K562 (cell line): Measurements from ENCODE around the gene CCL19. TPM values are rescaled to one million over a fixed set of nuclear protein-coding genes. Genes with fewer than 3 reads are reported as not detected.

ENCODE experiments used
- BMI1 ChIP-seq: fragments of 150-350 bp; IDR thresholded peaks from 2 replicates; pipeline ENCODE4 v1.6.1; 2014; ENCODE audit warnings: low read length
- CBX2 ChIP-seq: fragments of 200-600 bp; sonication (generic); IDR thresholded peaks from one replicate; pipeline ENCODE4 v1.6.1; 2012; ENCODE audit warnings: mild to moderate bottlenecking, low read length, inconsistent platforms; ENCODE audit not compliant: insufficient read depth, poor library complexity, severe bottlenecking
- FOSL1 ChIP-seq: fragments of 200-800 bp; sonication (Bioruptor generic); conservative IDR thresholded peaks from 2 replicates; pipeline ENCODE4 v1.6.1; 2016; ENCODE audit warnings: missing genetic modification characterization, missing compliant biosample characterization
- GATAD2B ChIP-seq: fragments of 450-650 bp; IDR thresholded peaks from 2 replicates; pipeline ENCODE4 v1.6.1; 2017; ENCODE audit warnings: mild to moderate bottlenecking, borderline replicate concordance
- GTF2F1 ChIP-seq: IDR thresholded peaks from 2 replicates; pipeline ENCODE4 v1.6.1; 2011; ENCODE audit warnings: low read depth, low read length, improper control_type of control experiment
- HNRNPL ChIP-seq: fragments of 200-400 bp; formaldehyde crosslinking; IDR thresholded peaks from 2 replicates; pipeline ENCODE4 v1.6.1; 2017; ENCODE audit warnings: low read depth, mild to moderate bottlenecking, low read length
- KDM2B ChIP-seq: fragments of 250-450 bp; sonication (Bioruptor Pico); IDR thresholded peaks from 2 replicates; pipeline ENCODE4 v1.8.0; 2021; ENCODE audit warnings: mild to moderate bottlenecking, moderate library complexity
- MAFF ChIP-seq: IDR thresholded peaks from 2 replicates; pipeline ENCODE4 v1.6.1; 2012; ENCODE audit warnings: low read length, improper control_type of control experiment
- MECOM ChIP-seq: fragments of 250-450 bp; sonication (Bioruptor Pico); IDR thresholded peaks from 2 replicates; pipeline ENCODE4 v1.8.0; 2022; ENCODE audit warnings: inconsistent platforms
- NR2C2 ChIP-seq, 2 experiments: fragments of 200-800 bp in 1 of 2; sonication (Bioruptor generic) in 1 of 2; sonication (generic) in 1 of 2; formaldehyde crosslinking in 1 of 2; IDR thresholded peaks; 2 replicates each; pipeline versions ENCODE4 v1.6.1 to v1.8.0; 2016 to 2022; ENCODE audit warnings: mild to moderate bottlenecking in 1 of 2, missing compliant biosample characterization in 1 of 2, missing genetic modification characterization in 1 of 2, missing genetic modification reagents in 1 of 2
- POU5F1 ChIP-seq: fragments of 150-350 bp; IDR thresholded peaks from 2 replicates; pipeline ENCODE4 v1.6.1; 2014; ENCODE audit warnings: borderline replicate concordance, low read length, low read depth, mild to moderate bottlenecking; ENCODE audit not compliant: partially characterized antibody
- RAD51 ChIP-seq: fragments of 450-650 bp; IDR thresholded peaks from 2 replicates; pipeline ENCODE4 v1.7.1; 2016; ENCODE audit warnings: low read depth, mild to moderate bottlenecking, borderline replicate concordance
- RBFOX2 ChIP-seq: fragments of 200-400 bp; formaldehyde crosslinking; IDR thresholded peaks from 2 replicates; pipeline ENCODE4 v1.6.1; 2017; ENCODE audit warnings: low read depth, mild to moderate bottlenecking, low read length, moderate library complexity
- RFX5 ChIP-seq: IDR thresholded peaks from 2 replicates; pipeline ENCODE4 v1.6.1; 2011; ENCODE audit warnings: low read depth, mild to moderate bottlenecking, improper control_type of control experiment, low read length
- SUPT5H ChIP-seq: fragments of 450-650 bp; IDR thresholded peaks from 2 replicates; pipeline ENCODE4 v1.6.1; 2016
- TARDBP ChIP-seq: fragments of 450-650 bp; IDR thresholded peaks from 2 replicates; pipeline ENCODE4 v1.6.1; 2016
- TFAP4 ChIP-seq: sonication (generic); formaldehyde crosslinking; IDR thresholded peaks from 2 replicates; pipeline ENCODE4 v1.8.0; 2022; ENCODE audit warnings: missing genetic modification reagents, mild to moderate bottlenecking, moderate library complexity, borderline replicate concordance
- TSC22D4 ChIP-seq: fragments of 450-650 bp; IDR thresholded peaks from 2 replicates; pipeline ENCODE4 v1.6.1; 2016; ENCODE audit warnings: missing genetic modification characterization, missing biosample characterization, control low read depth
- ZFX ChIP-seq: sonication (generic); formaldehyde crosslinking; IDR thresholded peaks from 2 replicates; pipeline ENCODE4 v1.8.0; 2022; ENCODE audit warnings: mild to moderate bottlenecking, missing genetic modification reagents, moderate library complexity
- ZNF274 ChIP-seq: IDR thresholded peaks from 2 replicates; pipeline ENCODE4 v1.6.1; 2011; ENCODE audit warnings: low read depth, mild to moderate bottlenecking, low read length, moderate library complexity, borderline replicate concordance
- ZNF347 ChIP-seq: fragments of 450-650 bp; formaldehyde crosslinking; IDR thresholded peaks from 2 replicates; pipeline ENCODE4 v1.4.0; 2020; ENCODE audit warnings: low read depth, mild to moderate bottlenecking, moderate library complexity
- ZSCAN29 ChIP-seq: fragments of 450-650 bp; IDR thresholded peaks from 2 replicates; pipeline ENCODE4 v1.6.1; 2017
- polyA plus RNA-seq, 8 experiments: library from polyadenylated mRNA; depleted of rRNA in 4 of 8; stranded (reverse) in 5 of 8; unstranded in 3 of 8; fragments of >200 nt; fragmentation: Nextera tagmentation in 2 of 8; fragmentation: Illumina TruSeq in 1 of 8; extraction: Ambion mirVana in 2 of 8; extraction: Trizol in 1 of 8; gene quantifications; 2 replicates each; pipeline versions ENCODE4 v1.2.1 to v1.2.3, GENCODE V29; 2011 to 2014; ENCODE audit warnings: inconsistent platforms in 1 of 8, missing spikeins in 1 of 8
- total RNA-seq, 7 experiments: library from RNA; depleted of rRNA in 6 of 7; stranded (reverse); fragments of >200 nt in 6 of 7; fragmentation: Illumina TruSeq in 2 of 7; extraction: Trizol in 2 of 7; gene quantifications; 2 replicates each; pipeline versions ENCODE4 v1.2.1 to v1.2.3, GENCODE V29; 2011 to 2021; ENCODE audit warnings: low replicate concordance in 1 of 7
- TF ChIP-seq, protein P1 (sequence below): conservative IDR thresholded peaks from 2 replicates; pipeline ENCODE4 v1.6.1; 2011; ENCODE audit warnings: low read depth, mild to moderate bottlenecking, low read length; ENCODE audit not compliant: control insufficient read depth
- TF ChIP-seq, protein P2 (sequence below): fragments of 450-650 bp; formaldehyde crosslinking; IDR thresholded peaks from 2 replicates; pipeline ENCODE4 v1.4.0; 2020; ENCODE audit warnings: mild to moderate bottlenecking, mixed read lengths

The CCL19 gene
- total and polyA plus RNA-seq, 9 of the 15 experiments (the other 6 are each of a cell fraction or from before 2014, with no cell fraction given) = not detected

DNA sequence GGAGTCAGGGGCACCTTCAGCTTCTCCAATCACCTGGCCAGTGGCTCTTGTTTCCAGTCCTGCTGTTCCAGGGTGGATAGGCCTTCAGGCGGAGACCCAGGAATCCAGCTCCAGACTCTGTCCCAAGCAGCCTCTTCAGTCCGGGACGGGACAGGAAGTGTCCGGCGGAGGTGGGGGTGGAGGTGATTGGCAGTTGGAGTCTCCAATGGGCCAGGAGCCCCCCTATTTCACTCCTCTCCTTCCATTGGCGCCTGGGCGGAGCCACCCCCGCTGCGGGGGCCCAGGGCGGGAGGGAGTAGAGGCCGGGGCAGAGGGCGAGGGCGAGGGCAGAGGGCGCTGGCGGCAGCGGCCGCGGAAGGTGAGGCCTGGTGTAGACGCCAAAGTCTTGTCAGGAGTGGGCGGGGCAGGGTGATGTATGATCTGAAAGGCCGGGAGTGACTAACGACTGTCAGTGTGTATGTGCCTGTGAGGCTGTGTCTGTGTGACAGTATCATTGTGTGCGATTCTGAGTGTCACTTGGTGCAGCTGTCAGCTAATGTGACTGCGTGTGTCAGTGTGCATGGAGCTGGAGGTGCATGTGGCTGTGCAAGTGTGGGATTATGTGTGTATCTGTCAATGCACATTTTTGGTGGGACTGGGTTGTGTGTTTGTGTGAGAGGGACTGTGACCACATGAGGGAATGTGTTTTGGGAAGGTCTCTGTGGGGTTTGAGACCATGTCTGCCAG is 39.0 kb downstream of the CCL19 start, which contains the start of gene IL11RA (continued):
- TF ChIP-seq RFX5 (no peak), TSC22D4 (tag) (no peak), MECOM (CRISPR knock-in tag) (no peak), RAD51 (no peak), ZNF274 (no peak), ZSCAN29 (peak; percentile 65; the same call in 1 of the 2 replicates), MAFF (no peak), TARDBP (0 out of 2 replicates have a peak, but pooled peaks have one; percentile 18), TFAP4 (peak; percentile 58; the same call in 1 of the 2 replicates), POU5F1 (no peak), GATAD2B (no peak; the same call in 1 of the 2 replicates), BMI1 (no peak), ZNF347 (no peak), RBFOX2 (peak; percentile 67), KDM2B (CRISPR knock-in tag) (no peak), ZFX (CRISPR knock-in tag) (peak; percentile 44), FOSL1 (tag) (peak; percentile 62; the same call in 1 of the 2 replicates), GTF2F1 (no peak), SUPT5H (peak; percentile 31; the same call in 1 of the 2 replicates), NR2C2 (CRISPR knock-in tag; IDR thresholded peaks at IDR 0.05) (0 out of 2 replicates have a peak, but pooled peaks have one; percentile 36), NR2C2 (tag; IDR thresholded peaks at IDR 0.05) (peak; percentile 95), HNRNPL (peak; percentile 96), CBX2 (no peak)
- TF ChIP-seq, protein P1, sequence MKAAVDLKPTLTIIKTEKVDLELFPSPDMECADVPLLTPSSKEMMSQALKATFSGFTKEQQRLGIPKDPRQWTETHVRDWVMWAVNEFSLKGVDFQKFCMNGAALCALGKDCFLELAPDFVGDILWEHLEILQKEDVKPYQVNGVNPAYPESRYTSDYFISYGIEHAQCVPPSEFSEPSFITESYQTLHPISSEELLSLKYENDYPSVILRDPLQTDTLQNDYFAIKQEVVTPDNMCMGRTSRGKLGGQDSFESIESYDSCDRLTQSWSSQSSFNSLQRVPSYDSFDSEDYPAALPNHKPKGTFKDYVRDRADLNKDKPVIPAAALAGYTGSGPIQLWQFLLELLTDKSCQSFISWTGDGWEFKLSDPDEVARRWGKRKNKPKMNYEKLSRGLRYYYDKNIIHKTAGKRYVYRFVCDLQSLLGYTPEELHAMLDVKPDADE = peak; percentile 46; the same call in 1 of the 2 replicates
- TF ChIP-seq, protein P2, sequence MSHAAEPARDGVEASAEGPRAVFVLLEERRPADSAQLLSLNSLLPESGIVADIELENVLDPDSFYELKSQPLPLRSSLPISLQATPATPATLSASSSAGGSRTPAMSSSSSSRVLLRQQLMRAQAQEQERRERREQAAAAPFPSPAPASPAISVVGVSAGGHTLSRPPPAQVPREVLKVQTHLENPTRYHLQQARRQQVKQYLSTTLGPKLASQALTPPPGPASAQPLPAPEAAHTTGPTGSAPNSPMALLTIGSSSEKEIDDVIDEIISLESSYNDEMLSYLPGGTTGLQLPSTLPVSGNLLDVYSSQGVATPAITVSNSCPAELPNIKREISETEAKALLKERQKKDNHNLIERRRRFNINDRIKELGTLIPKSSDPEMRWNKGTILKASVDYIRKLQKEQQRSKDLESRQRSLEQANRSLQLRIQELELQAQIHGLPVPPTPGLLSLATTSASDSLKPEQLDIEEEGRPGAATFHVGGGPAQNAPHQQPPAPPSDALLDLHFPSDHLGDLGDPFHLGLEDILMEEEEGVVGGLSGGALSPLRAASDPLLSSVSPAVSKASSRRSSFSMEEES (CRISPR knock-in tag) = no peak
